SIG-M5 treated with dmso at 0.1 percent for 504 hours (cell line): ENCODE results near the gene DOCK4.

Source experiments
- DNase-seq: peaks from one replicate; lab custom pipeline; 2025; ENCODE audit not compliant: unreplicated experiment; lab: John Stamatoyannopoulos, UW

DOCK4 gene

GRCh38 chr7:112215787-112216186, 9.6 kb upstream of the DOCK4 start:
- DNase-seq: no peak

GRCh38 chr7:112214883-112215282, 8.7 kb upstream of the DOCK4 start:
- DNase-seq: no peak

GRCh38 chr7:112214268-112214667, 8.1 kb upstream of the DOCK4 start:
- no peak for DNase-seq

- no peak for DNase-seq
Measured at GRCh38 chr7:112213735-112214134, 7.5 kb upstream of the DOCK4 start.

- DNase-seq: no peak
Measured at GRCh38 chr7:112212571-112212970, 6.4 kb upstream of the DOCK4 start.

GRCh38 chr7:112211348-112211907, 5.2 kb upstream of the DOCK4 start:
- no peak for DNase-seq

GRCh38 chr7:112207765-112208164, 1.6 kb upstream of the DOCK4 start:
- no peak for DNase-seq

- DNase-seq: no peak
Measured at GRCh38 chr7:112206991-112207592, 893 bp upstream of the DOCK4 start.

GRCh38 chr7:112205343-112206237, 609 bp downstream of the DOCK4 start:
- peak; percentile 33 for DNase-seq

- peak; percentile 50 for DNase-seq
Measured at GRCh38 chr7:112204499-112205342, 1.5 kb downstream of the DOCK4 start.

- no peak for DNase-seq
Measured at GRCh38 chr7:112203365-112203739, 2.8 kb downstream of the DOCK4 start.

- DNase-seq: no peak
Measured at GRCh38 chr7:112202816-112203215, 3.4 kb downstream of the DOCK4 start.

GRCh38 chr7:112201839-112202238, 4.4 kb downstream of the DOCK4 start:
- no peak for DNase-seq

GRCh38 chr7:112201411-112201810, 4.8 kb downstream of the DOCK4 start:
- DNase-seq: no peak

GRCh38 chr7:112199672-112200071, 6.5 kb downstream of the DOCK4 start:
- DNase-seq: no peak

GRCh38 chr7:112199035-112199655, 7.1 kb downstream of the DOCK4 start:
- no peak for DNase-seq

- DNase-seq: no peak
Measured at GRCh38 chr7:112197322-112197721, 8.9 kb downstream of the DOCK4 start.

- DNase-seq: no peak
Measured at GRCh38 chr7:112195717-112196116, 10.5 kb downstream of the DOCK4 start.

- DNase-seq: no peak
Measured at GRCh38 chr7:112193915-112194502, 12.2 kb downstream of the DOCK4 start.
